ENCODE measurements around the gene SSTR3. TPM values are rescaled to one million over a fixed set of nuclear protein-coding genes. Genes with fewer than 3 reads are reported as not detected.
"Not testable (repeated sequence)": the region's sequence is repeated elsewhere in the genome, so short reads cannot be mapped to it uniquely, and the experiment has no call there.

The SSTR3 gene
- total and polyA plus RNA-seq, 9 of the 15 experiments (the other 6 are each of a cell fraction or from before 2014, with no cell fraction given), result 0.03 TPM; not detected in 8

DNA sequence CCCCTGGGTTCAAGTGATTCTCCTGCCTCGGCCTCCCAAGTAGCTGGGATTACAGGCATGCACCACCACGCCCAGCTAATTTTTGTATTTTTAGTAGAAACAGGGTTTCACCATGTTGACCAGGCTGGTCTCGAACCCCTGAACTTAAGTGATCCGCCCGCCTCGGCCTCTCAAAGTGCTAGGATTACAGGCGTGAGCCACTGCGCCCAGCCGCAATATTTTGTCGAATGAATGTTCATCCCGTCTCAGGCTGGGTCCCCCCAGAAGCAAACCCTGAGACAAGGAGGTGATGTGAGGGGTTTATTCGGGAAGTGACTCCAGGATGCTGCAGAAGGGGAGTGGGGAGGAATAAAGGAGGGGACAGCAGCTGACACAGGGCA, 21.1 kb upstream of the SSTR3 start:
- peaks cover 19 to 46% of the 10 kb centered on the region in 2 experiments for H3K4me1 ChIP-seq (replicated peaks in 1 of 2; ENCODE audit: control insufficient read depth in 2 of 2, insufficient read depth in 2 of 2, low read length in 2 of 2)
- in situ Hi-C loops (cut with MboI); H4K20me1 ChIP-seq (replicated peaks; ENCODE audit: control insufficient read depth, insufficient read depth, low read length); H3K27me3 ChIP-seq (ENCODE audit: control insufficient read depth in 2 of 2, insufficient read depth in 2 of 2, low read length in 2 of 2); H3K4me2 ChIP-seq (ENCODE audit: insufficient read depth, low read length); DNase-seq (ENCODE audit: extremely low read depth in 1 of 4, low spot score in 3 of 4); intact Hi-C loops (cut with micrococcal nuclease); FAIRE-seq; H3K9me3 ChIP-seq (replicated peaks; ENCODE audit: control insufficient read depth, insufficient read depth, low read depth, low read length); H3K4me3 ChIP-seq; POLR2A ChIA-PET; H3K27ac ChIP-seq (ENCODE audit: extremely low read depth, low read depth, low read length); BruUV-seq (replicated peaks); ATAC-seq; CTCF ChIA-PET (ENCODE audit: low intra/inter-chr PET ratio); H2AFZ ChIP-seq (ENCODE audit: low read depth, low read length); H3K9me1 ChIP-seq (ENCODE audit: control insufficient read depth, insufficient read depth, low read length): not testable (repeated sequence)
- 97% methylated on average over 6 of the region's 12 CpGs for WGBS (ENCODE audit: insufficient coverage, low coverage, missing lambda C conversion rate)
- H3K9ac ChIP-seq (ENCODE audit: insufficient read depth in 1 of 2, low read depth in 2 of 2, low read length in 2 of 2), result peak overlapping the region in 1 of 2 experiments; percentile 43; a peak in 1 of 4 replicates
- peaks cover 27% of the 10 kb centered on the region for H3K79me2 ChIP-seq (ENCODE audit: control insufficient read depth, insufficient read depth, low read length)
- H3K36me3 ChIP-seq (ENCODE audit: control insufficient read depth, insufficient read depth, low read length), result peaks cover 74% of the 10 kb centered on the region; the same call in 2 of the 3 replicates

DNA sequence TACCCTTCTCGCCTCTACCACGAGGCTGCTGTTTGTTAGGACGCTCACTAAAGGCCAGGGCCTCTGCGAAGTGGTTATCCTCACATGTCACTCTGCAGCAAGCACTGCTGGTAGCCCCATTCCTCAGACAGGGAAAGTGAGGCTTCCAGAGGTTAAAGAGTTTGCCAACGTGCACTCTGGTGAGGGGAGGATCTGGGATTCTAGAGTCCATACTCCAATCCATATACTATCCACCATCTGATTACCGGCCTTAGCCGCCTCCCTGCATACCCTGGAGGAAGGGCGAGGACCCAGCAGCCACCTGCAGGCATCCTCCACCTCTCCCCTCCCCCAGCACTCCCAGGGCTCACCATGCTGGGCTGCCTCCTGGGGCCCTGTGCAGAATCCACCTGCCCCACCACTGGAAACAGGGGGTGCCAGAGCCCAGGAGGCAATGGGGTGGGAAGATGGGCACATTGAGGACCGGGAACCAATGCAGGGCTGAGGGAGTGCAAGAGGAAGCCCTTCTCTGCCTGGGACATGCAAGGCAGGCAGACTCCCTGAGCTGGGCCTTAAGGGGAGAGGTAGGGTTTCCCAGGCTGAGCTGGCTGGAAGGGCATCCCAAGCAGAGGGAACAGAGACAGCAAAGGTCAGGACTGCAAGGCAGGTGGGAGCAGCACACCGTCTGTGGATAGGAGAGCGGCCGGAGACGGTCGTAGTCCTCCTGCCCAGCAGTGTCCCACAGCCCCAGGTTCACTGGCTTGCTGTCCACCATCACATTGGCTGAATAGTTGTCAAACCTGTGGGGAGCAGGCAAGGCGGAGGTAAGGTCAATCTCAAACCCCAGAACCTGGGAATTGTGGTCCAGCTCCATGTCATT, 20.1 kb upstream of the SSTR3 start:
- Histone ChIP-seq H4K20me1 (replicated peaks; ENCODE audit: control insufficient read depth, insufficient read depth, low read length) (peaks cover 3% of the 10 kb centered on the region; the same call in 1 of the 2 replicates), H3K4me2 (ENCODE audit: insufficient read depth, low read length) (no peak overlapping the region), H3K27me3 (ENCODE audit: control insufficient read depth in 2 of 2, insufficient read depth in 2 of 2, low read length in 2 of 2) (no peaks in the 10 kb centered on the region), H3K9me3 (replicated peaks; ENCODE audit: control insufficient read depth, insufficient read depth, low read depth, low read length) (no peaks in the 10 kb centered on the region), H3K36me3 (ENCODE audit: control insufficient read depth, insufficient read depth, low read length) (peaks cover 74% of the 10 kb centered on the region; the same call in 2 of the 3 replicates), H3K27ac (ENCODE audit: extremely low read depth, low read depth, low read length) (no peak overlapping the region), H3K9me1 (ENCODE audit: control insufficient read depth, insufficient read depth, low read length) (no peaks in the 10 kb centered on the region), H3K4me1 (replicated peaks in 1 of 2; ENCODE audit: control insufficient read depth in 2 of 2, insufficient read depth in 2 of 2, low read length in 2 of 2) (peaks cover 19 to 50% of the 10 kb centered on the region in 2 experiments), H3K4me3 (no peak overlapping the region), H2AFZ (ENCODE audit: low read depth, low read length) (no peak overlapping the region), H3K9ac (ENCODE audit: insufficient read depth in 1 of 2, low read depth in 2 of 2, low read length in 2 of 2) (peak overlapping the region in 1 of 2 experiments; percentile 26; a peak in 1 of 4 replicates), H3K79me2 (ENCODE audit: control insufficient read depth, insufficient read depth, low read length) (peaks cover 27% of the 10 kb centered on the region)
- FAIRE-seq (no peak), ATAC-seq (no peak), DNase-seq (ENCODE audit: extremely low read depth in 1 of 4, low spot score in 3 of 4) (no peak)
- in situ Hi-C loops (cut with MboI) (no loop called here), intact Hi-C loops (cut with micrococcal nuclease) (no loop called here)
- no TSS peak for BruUV-seq (replicated peaks)
- POLR2A ChIA-PET, result interaction anchor here (0.6 kb wide), 1 partner anchor 79 kb away, joined by 3 read pairs; no protein-coding TSS in a partner anchor
- 80% methylated on average over 11 of the region's 15 CpGs for WGBS (ENCODE audit: insufficient coverage, low coverage, missing lambda C conversion rate)
- peak; percentile 40; the same call in 1 of the 2 replicates for TF ChIP-seq POLR2G (IDR thresholded peaks at IDR 0.05; ENCODE audit: low read depth, low read length)
- TF ChIP-seq PRPF4 (IDR thresholded peaks at IDR 0.05; ENCODE audit: insufficient read depth, low read depth, low read length, poor library complexity, severe bottlenecking), result no peak
- TF ChIP-seq ESRRA (IDR thresholded peaks at IDR 0.05; ENCODE audit: borderline replicate concordance, low read depth), result 0 out of 2 replicates have a peak, but pooled peaks have one; percentile 27
- CTCF ChIA-PET (ENCODE audit: low intra/inter-chr PET ratio), result no interaction called here

Measured in K562 (cell line).